Left renal cortex interstitium (tissue), 4 donors: Measurements from ENCODE around the gene SEC16A. TPM values are rescaled to one million over a fixed set of nuclear protein-coding genes. Genes with fewer than 3 reads are reported as not detected.
"Not testable (repeated sequence)": the region's sequence is repeated elsewhere in the genome, so short reads cannot be mapped to it uniquely, and the experiment has no call there.

Experiments
- DNase-seq, 4 donors: peaks; one replicate each; pipeline ENCODE4 v3.0.0-alpha.2; 2013; ENCODE audit warnings: low read depth in 4 of 4, low spot score in 2 of 4, missing footprints in 1 of 4
- polyA plus RNA-seq, 4 donors: library from polyadenylated mRNA; unstranded; fragments of 120-200 nt; gene quantifications; one replicate each; pipeline ENCODE4 v1.2.1, GENCODE V29; 2013; ENCODE audit not compliant: insufficient read length in 4 of 4

SEC16A gene
- polyA plus RNA-seq, 4 donors, result 51.9 to 68.5 (median 62.4) TPM

GRCh38 chr9:136429683-136430491 is 53.0 kb downstream of the SEC16A start:
- no peak for DNase-seq

- DNase-seq, result no peak
Measured at GRCh38 chr9:136429075-136429628, 53.7 kb downstream of the SEC16A start.

GRCh38 chr9:136426787-136427186 is 56.1 kb downstream of the SEC16A start:
- DNase-seq, result no peak

- DNase-seq, result not testable (repeated sequence)
Measured at GRCh38 chr9:136425367-136425766, 57.5 kb downstream of the SEC16A start.

GRCh38 chr9:136424750-136425362 is 58.0 kb downstream of the SEC16A start:
- DNase-seq, result no peak

GRCh38 chr9:136423432-136424146 is 59.3 kb downstream of the SEC16A start:
- no peak for DNase-seq

- no peak for DNase-seq
Measured at GRCh38 chr9:136422876-136423275, 60.0 kb downstream of the SEC16A start.

- DNase-seq, result no peak
Measured at GRCh38 chr9:136421791-136422190, 61.0 kb downstream of the SEC16A start.

GRCh38 chr9:136419092-136419420 is 63.8 kb downstream of the SEC16A start:
- no peak for DNase-seq

GRCh38 chr9:136418182-136419091 is 64.4 kb downstream of the SEC16A start:
- DNase-seq, result no peak

- no peak for DNase-seq
Measured at GRCh38 chr9:136416914-136417313, 65.9 kb downstream of the SEC16A start.

GRCh38 chr9:136416427-136416826 is 66.4 kb downstream of the SEC16A start:
- no peak for DNase-seq

- DNase-seq, result no peak
Measured at GRCh38 chr9:136412962-136413361, 69.9 kb downstream of the SEC16A start.

GRCh38 chr9:136411378-136411777 is 71.5 kb downstream of the SEC16A start:
- no peak for DNase-seq

GRCh38 chr9:136410500-136411287 is 72.1 kb downstream of the SEC16A start, which contains the start of the genes ENTR1 and PMPCA:
ENTR1 (minus strand) TSS chr9:136410614; CDS start chr9:136410397, 217 bp downstream.
PMPCA (plus strand) TSS chr9:136410658; CDS start chr9:136410669, 11 bp downstream.
- DNase-seq, result peak; percentile 63 to 85 (median 70)

GRCh38 chr9:136409557-136410455 is 73.0 kb downstream of the SEC16A start:
- no peak for DNase-seq

GRCh38 chr9:136407911-136408310 is 74.9 kb downstream of the SEC16A start:
- no peak for DNase-seq

- not testable (repeated sequence) for DNase-seq
Measured at GRCh38 chr9:136407061-136407460, 75.8 kb downstream of the SEC16A start.
